Measurements from ENCODE around the gene CACHD1.
A peak's percentile ranks its signal among the peaks of the same experiment; 100 is the strongest.

Gene CACHD1

DNA sequence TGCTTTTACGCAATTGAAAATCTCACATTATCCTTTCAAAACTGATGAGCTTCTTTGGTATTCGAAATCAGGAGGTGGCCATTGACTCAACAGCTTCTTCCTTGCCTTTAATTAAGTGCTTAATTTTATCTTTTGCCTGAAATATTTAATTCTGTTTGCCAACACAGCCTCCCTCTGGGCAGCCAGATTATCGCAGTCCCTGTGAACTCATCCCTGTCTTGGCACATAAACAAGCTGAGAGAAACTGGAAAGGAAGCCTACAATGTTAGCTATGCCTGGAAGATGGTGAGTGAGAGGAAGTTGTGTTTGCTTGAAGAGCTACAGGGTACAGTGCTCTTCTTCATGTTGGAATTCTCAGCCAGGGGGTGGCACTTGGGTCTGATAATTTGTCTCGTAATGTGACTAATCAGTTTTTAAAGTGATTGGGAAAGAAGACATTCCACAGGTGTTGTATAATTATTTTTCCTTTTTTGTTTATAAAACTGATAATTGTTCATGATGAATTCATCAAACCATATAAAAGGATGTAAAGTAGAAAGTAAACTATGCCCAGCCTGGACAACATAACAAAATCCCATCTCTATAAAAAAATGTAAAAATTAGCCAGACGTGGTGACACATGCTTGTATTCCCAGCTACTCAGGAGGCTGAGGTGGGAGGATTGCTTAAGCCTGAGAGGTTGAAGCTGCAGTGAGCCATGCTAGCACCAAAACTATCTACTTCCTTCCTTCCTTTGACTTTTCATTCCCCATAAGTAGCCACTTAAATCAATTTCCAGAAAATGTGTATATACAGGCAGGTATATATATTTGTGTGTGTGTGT is 184.8 kb downstream of the CACHD1 start:
- no peak for DNase-seq (ENCODE audit: low spot score)

DNA sequence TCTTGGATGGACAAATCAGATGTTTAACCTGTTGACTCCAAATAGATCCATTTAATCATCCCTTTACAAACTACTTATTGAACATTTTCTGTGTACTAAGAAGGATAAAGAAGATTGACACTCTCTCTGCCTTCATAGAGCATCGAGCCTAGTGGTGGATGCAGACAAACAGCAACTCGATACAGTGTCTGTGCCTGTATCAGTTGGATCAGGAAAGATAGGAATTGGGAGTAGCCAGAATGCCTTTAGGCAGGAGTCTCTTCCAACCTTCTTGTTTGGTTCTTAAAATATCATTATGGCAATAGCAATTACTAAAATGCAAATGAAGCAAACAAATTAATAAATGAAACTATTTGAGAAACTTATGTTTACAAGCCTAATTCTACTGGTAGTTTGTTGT is 185.9 kb downstream of the CACHD1 start:
- DNase-seq (ENCODE audit: low spot score) = no peak

DNA sequence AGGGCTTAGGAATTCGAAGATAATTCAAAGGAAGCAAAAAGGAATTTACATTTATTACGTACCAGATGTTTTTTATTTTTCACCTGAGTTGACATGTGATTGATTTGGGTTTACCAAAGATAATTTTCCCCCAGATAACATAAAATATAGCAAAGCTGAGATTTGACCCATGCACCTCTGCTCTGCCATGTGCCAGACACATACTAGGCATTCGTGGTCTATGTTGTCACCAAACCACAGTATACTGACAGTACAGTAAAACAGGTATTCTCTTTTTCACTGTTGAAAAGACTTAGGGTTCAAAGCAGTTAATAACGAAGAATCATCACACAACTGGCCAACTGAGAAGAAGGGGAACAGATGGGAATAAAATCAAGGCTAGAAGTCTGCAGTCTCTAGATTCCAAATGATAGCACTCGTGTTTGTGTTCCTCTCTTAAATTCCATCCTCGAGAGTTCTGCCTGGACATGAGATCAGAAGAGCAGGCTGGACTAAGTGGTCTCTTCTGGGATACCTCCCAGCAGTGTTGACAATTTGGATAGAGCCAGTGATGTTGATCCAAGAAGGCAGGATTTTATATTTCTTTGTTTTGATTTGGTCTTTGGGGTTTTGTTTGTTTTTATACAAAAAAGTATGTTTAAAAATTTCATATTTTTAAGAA is 189.7 kb downstream of the CACHD1 start:
- no peak for DNase-seq (ENCODE audit: low spot score)

DNA sequence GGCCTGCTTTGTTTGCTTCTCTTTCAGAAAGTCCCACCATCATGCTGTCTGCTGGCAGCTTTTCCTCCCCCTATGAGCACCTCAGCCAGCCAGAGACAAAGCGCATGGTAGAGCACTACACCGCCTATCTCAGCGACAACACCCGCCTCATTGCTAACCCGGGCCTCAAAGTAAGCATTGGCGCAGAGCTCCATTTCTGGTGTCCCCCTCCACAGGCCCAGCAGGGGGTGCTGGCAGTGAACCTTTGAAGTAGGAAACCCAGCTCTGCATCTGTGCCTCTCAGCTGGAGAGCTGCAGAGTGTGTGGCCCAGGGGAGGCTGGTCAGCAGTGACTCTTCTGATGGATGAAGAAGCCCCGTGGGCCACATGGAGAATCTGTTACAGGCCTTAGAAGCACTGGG is 193.7 kb downstream of the CACHD1 start:
- DNase-seq (ENCODE audit: low spot score) = no peak

DNA sequence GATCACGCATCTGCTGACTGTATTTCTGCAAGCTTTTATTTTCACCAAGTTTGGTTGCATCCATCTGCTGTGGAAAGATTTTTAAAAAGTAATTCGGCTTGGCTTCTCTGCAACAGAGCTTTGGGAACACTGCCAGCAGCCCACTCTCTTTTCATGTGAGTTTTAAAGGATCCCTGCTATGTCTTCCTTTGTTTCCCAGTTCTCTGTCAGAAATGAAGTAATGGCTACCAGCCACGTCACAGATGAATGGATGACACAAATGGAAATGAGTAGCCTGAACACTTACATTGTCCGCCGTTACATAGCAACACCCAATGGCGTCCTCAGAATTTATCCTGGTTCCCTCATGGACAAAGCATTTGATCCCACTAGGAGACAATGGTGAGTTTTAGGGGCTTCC is 194.4 kb downstream of the CACHD1 start:
- no peak for DNase-seq (ENCODE audit: low spot score)

DNA sequence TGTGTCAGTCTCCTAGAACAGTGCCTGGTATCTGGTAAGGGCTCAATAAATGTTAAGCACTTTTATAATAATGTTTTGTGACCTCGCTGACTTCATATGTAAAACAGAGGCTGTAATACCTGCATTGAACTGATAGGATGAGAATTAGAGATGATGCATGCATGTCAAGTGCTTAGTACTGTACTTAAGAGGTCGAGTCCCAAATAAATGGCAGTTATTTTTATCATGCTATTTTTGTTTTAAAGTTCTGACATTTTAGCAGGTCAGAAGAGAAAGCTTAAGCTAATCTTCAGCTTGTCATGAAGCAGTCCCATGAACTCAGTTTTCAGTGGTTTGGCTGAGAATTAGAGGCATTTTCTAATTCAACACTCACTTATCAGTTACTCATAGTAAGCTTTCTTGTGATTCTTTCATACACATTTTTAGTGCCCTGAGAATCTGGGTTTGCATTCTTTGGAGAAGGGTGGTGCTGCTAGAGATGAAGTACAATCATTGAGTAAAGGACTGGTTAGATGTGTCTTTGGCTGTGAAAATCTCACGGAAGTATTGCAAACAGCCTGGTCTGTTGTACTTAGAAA is 199.3 kb downstream of the CACHD1 start:
- no peak for DNase-seq (ENCODE audit: low spot score)

DNA sequence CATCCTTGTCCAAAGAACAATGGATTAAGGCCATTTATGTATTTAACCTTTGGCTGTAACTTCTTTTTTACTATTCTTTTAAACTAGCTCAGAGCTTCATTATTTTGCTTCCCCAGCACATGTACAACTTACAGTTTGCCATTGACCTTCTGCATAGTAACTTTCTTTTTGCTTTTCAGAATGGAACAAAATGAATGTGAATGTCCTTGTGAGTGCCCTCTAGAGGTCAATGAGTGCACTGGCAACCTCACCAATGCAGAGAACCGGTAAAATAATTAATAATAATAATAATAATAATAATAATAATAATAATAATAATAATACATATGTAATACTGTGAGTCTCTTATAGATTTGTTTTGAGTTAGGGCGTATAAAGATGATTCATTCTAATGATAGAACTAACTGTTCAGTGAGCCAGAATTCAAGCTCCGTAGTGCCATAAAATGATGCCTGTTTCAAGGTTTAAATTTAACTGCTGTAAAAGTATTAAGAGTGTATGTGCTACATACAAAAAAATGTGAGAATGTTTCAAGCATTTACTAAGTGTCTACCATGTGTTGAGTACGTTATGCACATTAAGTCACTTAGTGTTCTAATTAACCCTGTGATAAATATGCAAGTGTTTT is 205.9 kb downstream of the CACHD1 start:
- peak; percentile 9 for DNase-seq (ENCODE audit: low spot score)

DNA sequence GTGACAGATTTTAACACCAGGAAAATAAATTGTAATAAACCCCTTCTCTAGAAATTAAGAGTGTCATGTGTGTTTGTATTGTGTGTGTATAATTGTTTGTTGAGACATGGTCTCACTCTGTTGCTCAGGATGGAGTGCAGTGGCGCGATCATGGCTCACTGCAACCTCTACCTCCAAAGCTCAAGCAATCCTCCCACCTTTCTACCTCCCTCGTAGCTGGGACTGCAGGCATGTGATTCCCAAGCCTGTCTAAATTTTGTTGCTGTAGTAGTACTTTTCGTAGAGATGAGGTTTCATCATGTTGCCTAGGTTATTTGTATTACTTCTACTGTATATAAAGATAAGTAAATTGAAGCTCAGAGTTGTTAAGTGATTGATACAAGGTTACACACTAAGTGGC is 206.5 kb downstream of the CACHD1 start:
- DNase-seq (ENCODE audit: low spot score) = no peak

DNA sequence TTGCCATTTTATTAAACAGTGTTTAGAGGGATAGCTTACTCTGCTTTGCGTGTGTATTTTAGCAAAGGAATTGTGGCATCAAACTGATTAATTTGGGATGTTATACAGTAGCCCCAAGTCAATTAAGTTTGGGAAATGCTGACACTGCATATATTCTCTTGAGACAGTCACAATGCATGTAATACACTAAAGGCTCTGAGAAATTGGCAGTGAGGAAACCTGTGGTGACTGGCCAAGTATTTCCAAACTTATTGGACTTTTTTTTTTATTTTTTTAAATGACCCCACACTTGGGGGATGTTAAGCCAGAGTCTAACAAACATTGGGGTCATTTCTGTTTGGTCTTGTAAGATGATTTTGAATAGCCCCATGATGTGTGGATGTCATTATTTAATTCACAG is 207.6 kb downstream of the CACHD1 start:
- no peak for DNase-seq (ENCODE audit: low spot score)

DNA sequence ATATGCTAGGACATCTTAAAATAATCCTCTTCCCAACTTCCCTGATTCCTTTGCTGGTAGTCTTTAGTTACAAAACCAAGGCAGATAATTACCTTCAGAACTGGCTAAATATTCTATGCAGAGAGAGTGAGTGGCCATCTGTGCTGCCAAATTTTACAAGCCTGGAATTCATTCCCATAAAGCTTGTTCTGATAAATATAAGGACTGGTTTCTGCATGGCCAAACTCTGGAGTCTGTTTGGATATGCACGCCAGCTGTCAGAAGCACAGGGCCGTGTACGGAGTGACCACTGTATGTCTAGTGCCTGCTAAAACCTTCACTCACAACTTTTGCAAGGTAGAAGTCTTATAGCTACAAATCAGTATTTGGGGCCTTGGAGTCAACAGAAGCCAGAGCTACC is 208.4 kb downstream of the CACHD1 start:
- no peak for DNase-seq (ENCODE audit: low spot score)

DNA sequence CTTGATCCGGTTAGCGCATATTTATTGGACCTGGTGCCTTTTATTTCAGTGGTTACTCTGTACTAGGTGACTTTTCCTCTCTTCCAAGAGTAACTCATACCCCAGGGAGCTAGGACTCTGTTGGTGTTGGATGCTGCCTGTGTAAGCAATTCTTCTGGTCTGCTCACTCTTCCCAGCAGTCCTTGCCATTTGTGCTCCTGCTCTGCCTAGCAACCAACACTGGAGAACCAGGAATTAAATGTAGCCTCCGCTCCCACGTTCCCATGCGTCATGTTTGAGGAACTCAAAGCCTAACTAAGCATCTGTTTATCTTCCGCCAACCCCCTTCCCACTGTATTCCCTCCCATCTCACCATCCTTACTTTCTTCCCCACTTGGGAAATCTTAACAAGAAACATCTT is 209.2 kb downstream of the CACHD1 start:
- no peak for DNase-seq (ENCODE audit: low spot score)

DNA sequence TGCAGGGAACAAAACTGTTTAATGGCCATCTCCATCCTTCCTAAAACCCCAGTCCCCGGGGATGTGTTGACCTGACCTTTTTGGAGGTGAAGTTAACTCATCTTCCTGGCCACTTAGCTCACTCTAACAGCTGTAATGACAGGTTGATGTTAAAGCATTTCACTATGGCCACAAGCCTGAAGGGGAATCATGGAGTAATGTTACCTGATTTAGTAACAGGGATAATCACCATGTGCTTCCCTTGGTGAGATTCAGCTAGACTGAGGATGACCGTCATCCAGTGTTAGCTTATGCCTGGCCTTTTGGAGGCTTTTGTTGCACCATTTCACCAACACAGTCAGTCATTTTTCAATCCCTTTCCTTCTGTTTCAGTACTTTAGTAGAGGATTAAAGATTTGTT is 210.7 kb downstream of the CACHD1 start:
- no peak for DNase-seq (ENCODE audit: low spot score)

DNA sequence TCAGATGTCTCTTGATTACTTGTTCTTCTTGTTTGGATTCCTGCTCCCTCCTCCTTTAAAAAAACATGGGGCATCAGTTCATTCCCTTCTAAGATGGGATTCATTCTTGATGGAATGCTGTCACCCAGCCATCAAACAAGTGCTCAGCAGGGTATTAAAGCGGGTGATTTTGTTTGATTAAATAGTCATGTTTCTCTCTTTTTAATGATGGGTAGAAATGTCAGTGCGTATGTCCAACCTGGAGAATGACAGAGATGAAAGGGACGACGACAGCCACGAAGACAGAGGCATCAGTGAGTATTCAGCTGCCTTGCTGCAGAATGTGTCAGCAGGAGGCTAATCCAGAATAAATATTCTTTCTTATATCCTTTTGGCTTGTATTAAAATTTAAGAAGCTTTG is 211.1 kb downstream of the CACHD1 start:
- no peak for DNase-seq (ENCODE audit: low spot score)

DNA sequence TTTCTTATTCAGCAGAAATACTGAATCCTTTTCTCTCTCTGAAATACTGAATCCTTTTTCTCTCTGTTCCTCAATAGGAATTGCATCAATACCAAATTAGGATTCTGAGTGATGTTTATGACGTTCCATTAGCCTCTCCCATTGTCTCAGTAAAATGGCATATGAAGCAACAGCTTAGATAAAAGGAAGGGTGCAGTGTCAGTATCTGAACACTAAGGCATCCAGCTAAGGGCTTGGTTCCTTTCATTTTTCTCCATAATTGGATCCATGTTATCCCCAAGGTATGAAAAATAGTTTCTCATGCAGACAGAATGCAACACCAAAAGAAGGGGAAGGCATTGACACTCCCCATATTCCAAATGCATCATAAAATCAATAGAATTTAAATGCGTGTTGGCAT is 213.5 kb downstream of the CACHD1 start:
- DNase-seq (ENCODE audit: low spot score) = no peak

DNA sequence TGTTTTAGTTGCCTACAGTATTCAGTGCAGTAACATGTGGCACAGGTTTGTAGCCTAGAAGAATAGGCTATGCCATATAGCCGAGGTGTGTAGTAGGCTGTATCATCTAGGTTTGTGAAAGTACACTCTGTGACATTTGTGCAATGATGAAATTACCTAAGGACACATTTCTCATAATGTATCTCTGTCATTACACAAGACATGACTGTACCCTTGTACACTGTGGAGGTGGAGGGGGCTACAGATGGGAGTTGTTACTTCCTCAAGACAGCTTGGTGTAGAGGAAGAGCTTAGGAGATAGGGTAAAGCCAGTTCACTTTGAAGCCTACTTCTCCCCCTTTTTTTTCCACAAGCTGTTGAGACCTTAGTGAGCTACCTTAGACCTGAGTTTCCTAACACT is 215.3 kb downstream of the CACHD1 start:
- no peak for DNase-seq (ENCODE audit: low spot score)

DNA sequence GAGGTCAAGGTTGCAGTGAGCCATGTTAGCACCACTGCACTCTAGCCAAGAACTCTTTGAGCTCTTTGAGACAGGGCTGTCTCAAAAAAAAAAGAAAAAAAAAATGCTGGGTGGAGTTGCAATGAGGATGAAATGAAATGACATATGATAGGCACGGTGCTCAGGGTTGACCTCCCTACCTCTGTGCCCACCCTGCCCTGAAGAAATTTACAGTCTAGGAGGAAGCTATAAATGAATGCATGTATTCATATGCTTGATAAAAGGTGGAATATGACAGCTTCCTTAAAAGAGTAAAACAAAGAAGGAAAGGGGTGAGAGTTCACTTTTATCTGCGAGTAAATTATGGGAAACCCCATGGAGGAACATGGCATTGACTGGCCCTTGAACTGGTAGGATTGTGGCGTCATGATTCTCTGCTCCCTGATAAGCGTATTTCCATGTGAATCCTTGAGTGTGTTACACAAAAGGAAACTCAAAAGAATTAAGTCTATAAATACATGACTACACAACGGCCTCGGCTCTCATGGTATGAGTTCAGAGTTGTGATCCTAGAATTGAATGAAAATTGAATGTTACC is 215.9 kb downstream of the CACHD1 start:
- no peak for DNase-seq (ENCODE audit: low spot score)

DNA sequence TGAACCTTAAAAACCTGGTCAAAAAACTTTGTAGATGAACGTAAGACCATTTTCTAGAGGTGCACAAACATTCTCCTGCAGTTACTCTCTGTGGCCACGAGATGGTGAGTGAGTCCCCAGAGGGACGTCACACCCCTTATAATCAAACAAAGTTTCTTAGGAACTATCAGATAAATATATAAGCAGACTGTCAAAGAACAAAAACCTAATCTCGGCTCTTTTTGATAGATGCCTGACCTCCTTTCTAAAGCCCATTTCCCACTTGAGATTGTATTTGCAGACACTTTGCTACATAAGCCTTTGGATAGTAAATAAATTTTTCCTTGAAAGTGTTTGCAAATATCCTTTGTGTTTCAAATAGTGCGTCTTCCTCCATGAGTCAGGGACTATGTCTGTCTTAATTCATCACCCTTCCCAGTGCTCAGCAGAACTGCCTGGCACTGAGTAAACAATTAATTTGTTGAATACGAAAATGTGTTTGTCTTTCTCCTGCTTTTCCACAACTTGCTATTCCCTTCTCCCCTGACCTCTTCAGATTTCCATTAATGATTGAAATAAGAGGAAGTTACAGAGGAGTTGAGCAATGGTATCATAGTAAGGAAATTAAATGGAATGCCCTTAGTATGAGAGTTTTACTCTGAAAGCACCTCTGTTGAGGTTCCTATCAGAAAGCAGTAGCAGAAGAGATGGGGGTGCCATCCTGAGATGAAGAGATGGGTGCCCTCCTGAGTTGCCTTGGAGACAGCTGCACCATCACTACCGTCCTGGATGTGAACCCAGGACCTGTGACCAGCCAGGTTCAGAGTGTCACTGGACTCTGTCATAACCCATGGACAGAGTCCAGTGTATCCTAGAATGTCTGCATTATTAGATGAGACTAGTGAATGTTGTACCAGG is 217.1 kb downstream of the CACHD1 start:
- DNase-seq (ENCODE audit: low spot score) = peak; percentile 47

DNA sequence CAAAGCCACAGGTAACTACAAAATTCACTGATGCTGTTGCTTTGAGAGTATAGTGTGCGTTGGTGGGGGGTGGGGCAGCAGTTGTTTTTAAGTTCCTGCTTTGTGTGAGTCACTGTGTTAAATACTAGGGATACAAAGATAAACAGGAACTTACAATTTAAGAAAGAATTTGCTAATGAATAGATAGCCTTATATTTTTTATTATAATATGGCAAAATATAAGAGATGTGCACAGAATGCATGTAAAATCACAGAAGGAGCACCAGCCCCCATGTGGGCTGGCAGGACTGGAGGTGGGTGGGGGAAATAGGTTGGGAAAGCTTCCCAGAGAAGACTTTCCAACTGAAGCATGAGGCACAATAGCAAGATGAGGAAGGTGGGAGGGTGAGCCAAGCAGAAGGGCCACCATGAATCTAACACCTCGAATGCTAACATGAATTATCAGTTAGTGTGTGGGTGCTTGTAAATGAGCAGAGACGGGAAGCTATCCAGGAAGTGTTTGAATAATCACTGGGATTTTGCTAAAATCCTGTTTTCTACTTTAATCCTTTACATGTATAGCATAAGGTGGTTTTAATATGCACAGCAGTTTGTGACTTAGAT is 217.9 kb downstream of the CACHD1 start:
- no peak for DNase-seq (ENCODE audit: low spot score)

DNA sequence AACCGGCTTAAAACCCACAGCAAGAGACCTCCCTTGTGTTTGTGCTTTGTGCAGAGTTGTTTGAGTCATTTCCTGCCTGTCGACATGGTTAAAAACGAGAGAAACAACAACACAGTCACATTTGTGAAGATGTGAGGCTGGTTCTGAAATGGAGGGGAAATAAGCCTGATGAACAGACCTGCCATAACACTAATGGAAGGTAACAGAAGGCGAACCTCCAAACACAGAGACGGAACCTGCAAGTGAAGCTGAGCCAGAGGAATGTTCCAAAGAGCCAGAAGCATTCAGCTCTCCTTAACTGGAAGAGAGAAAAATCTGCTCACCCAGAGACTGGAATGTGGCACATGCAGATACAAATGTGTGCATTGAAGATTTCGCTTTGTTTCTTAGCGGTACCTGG is 221.7 kb downstream of the CACHD1 start:
- no peak for DNase-seq (ENCODE audit: low spot score)

DNA sequence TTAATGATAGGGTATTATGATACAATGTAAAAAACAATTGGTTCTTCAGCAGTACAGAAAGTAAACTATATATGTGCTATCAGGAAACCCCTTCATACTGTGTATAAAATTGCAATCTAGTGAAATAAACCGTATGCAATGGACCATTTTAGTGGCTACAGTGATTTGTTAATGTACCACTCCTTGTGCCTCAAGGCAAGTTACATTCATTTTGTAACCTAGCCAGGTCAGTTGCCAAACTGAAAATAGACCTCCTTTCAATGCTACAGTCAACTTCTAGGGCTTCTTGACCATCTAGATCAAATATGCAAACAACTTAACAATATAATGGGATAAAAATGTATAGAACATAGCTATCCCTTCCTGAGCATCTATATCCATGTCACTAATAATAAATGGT is 223.0 kb downstream of the CACHD1 start:
- no peak for DNase-seq (ENCODE audit: low spot score)

DNA sequence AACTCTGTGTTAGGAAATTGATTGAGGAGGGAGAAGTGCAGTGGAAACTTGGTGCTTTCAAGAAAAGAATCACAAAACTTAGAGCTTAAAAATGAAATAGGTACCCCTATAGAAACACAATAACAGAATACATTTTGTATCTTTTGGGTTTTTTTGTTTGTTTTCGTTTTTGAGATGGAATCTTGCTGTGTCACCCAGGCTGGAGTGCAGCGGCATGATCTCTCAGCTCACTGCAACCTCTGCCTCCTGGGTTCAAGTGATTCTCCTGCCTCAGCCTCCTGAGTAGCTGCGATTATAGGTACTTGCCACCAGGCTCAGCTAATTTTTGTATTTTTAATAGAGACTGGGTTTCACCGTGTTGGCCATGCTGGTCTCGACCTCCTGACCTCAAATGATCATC is 223.5 kb downstream of the CACHD1 start:
- no peak for DNase-seq (ENCODE audit: low spot score)

Measured in CD4-positive, alpha-beta T cell treated with Interleukin-15 for 4 hours (primary cell).